ENCODE data around the gene GNPTG.
A peak's percentile ranks its signal among the peaks of the same experiment; 100 is the strongest.
"Not testable (repeated sequence)": the region's sequence is repeated elsewhere in the genome, so short reads cannot be mapped to it uniquely, and the experiment has no call there.

GNPTG gene

GRCh38 chr16:1320097-1320496 is 31.6 kb upstream of the GNPTG start:
- no peak for DNase-seq

DNA sequence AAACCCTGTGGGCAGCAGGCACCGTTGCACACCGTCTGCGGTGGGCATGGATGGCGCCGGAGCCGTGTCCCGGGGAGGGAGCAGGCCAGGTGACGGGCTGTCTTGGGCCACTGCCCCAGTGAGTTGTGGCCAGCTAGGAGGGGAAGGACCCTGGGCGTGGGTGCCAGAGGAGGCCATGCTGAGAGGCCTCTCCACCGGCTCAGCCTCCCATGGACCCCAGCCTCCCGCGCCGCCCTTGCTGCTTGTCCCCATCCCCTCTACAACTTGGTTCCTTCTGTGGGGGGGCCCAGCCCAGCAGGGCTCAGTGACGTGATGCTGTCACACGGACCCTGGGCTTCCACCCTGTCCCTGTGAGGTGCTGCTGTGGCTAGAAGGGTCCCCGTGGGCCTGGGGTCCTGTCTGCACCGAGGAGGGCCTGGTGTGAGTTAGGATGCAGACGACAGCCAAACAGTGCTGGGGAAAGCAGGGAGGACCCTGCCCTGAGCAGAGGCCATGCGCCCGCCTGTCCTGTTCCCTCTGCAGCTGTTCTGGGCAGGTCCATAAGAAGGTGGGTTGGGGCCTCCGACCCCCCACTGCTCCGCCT is 31.0 kb upstream of the GNPTG start:
- no peak for DNase-seq

GRCh38 chr16:1322407-1322806 is 29.3 kb upstream of the GNPTG start:
- no peak for DNase-seq

GRCh38 chr16:1323296-1324239 is 28.2 kb upstream of the GNPTG start:
- DNase-seq = no peak

GRCh38 chr16:1324286-1324826 is 27.4 kb upstream of the GNPTG start:
- DNase-seq = no peak

- DNase-seq = no peak
These were observed 26.5 kb upstream of the GNPTG start for GRCh38 chr16:1325261-1325660.

- no peak for DNase-seq
These were observed 25.9 kb upstream of the GNPTG start for GRCh38 chr16:1325673-1326371.

GRCh38 chr16:1326391-1326790 is 25.3 kb upstream of the GNPTG start:
- DNase-seq = no peak

- no peak for DNase-seq
These were observed 24.6 kb upstream of the GNPTG start for GRCh38 chr16:1326946-1327618.

- DNase-seq = no peak
These were observed 24.1 kb upstream of the GNPTG start for GRCh38 chr16:1327619-1327947.

DNA sequence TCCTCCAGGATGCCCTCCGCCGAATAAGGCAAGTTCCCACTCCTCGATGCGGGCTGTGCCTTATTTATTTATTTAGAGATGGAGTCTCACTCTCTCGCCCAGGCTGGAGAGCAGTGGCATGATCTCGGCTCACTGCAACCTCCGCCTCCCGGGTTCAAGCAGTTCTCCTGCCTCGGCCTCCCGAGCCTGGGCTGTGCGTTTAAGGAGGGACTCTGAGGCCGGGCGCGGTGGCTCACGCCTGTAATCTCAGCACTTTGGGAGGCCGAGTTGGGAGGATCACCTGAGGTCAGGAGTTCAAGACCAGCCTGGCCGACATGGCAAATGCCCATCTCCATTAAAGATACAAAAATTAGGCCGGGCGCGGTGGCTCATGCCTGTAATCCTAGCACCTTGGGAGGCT is 23.6 kb upstream of the GNPTG start:
- DNase-seq = not testable (repeated sequence)

DNA sequence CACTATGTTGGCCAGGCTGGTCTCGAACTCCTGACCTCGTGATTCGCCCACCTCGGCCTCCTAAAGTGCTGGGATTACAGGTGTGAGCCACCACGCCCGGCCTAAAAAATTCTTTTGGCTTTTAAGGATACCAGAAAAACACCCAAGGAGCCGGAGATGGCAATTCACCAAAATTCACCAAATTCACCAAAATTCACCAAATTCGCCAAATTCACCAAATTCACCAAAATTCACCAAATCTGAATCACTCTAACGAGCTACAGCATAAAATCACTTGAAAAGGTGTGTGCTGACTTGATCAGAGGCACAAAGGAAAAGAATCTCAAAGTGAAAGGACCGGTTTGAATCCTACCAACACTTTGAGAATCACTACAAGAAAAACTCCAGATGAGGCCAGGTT is 22.8 kb upstream of the GNPTG start:
- DNase-seq = not testable (repeated sequence)

- DNase-seq = no peak
These were observed 21.3 kb upstream of the GNPTG start for GRCh38 chr16:1330260-1330914.

GRCh38 chr16:1330931-1331711 is 20.6 kb upstream of the GNPTG start:
- DNase-seq = no peak

DNA sequence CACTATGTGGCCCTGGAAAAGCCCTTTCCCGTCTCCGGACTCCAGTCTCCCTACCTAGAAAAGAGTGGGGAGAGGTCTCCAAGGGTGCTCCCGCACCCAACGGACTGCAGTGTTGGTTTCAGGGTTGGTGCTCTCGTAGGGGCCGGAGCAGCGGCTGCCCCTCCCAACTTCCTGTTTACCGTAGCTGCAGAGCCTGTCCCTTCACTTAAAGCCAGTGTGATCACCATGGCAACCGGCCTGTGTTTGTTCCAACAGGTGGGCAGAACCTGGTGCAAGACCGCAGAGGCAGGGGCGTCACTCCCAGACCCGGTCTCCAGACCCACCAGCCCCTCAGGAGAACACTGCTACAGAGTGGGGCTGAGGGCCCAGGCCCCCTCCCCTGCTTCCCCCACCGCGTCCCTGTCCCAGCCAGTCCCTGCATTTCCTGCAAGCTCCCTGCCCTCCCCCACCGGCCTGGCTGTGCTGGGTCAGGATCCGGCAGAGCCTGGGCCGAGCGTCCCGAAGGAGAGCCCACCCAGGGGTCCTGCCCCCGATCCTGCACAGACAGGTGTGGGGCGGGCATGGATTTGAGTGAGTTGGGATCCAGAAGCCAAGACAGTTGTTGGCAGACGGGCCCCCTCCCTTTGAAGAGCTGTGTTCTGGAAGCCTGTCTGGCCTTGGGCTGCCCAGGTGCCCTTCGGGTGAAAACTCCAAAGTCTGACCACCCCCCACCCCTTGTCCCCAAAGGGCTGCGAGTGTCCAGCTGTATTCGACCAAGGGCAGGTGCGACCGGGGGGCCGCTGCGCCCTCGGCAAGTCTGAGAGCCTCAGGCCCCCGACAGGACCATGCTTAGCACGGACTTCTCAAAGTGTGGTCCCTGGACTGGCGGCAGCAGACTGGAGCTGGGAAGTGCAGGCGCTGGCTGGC is 19.8 kb upstream of the GNPTG start:
- DNase-seq = peak; percentile 19

DNA sequence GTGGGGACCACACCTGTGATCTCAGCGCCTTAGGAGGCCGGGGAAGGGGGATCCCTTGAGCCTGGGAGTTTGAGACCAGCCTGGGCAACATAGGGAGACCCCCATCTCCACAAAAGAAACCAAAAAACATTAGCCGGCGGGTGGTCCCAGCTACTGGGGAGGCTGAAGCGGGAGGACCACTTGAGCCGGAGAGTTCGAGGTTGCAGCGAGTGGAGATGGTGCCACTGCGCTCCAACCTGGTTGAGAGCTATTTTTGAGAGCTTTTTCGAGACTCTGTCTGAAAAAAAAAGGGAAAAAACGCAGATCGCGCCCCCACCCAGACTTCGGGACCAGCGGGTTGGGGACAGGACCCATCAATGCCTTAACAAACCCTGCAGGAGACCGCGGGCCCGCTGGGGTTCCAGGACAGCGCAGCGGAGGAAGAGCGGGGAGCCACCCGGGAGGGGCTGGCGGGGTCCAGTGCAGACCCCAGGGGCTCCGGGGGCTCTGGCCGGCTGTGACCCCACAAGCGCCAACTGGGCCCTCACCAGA is 19.0 kb upstream of the GNPTG start:
- no peak for DNase-seq

DNA sequence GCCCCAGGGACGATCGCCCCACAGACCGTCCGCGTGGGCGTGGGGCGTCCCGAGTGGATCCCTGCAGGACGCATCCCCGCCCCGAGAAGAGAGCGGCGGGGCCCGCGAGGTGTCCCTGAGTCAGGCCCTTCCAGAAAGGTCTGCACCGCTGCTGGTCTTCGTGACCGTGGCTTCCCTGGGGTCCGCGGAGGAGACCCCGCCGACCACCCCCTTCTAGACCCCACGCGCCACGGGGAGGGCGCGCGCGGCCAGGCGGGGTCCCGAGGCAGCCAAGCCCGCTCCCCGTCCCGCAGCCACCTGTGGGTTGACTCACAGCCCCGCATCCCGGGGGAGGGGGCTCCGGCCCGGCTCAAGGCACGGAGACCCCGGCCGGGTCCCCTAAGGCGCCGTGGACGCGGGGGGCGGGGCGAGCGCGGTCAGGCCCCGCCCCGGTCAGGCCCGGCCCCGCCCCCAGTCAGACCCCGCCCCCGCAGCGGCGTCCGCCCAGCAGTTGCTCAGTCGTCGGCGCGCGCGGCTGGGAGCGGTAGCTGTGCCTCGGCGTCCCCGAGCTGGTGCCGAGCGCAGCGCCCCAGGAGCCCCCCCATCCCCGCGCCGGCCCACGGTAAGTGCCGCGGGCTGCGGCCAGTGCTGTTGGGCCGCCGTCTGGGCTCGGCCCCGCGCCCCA is 18.4 kb upstream of the GNPTG start, which contains the start of gene BAIAP3:
Gene BAIAP3, plus strand, starts transcription at position 497 of the 664 bp plus-strand sequence. CDS start 4,905 bp downstream, outside the sequence.
- no peak for DNase-seq

DNA sequence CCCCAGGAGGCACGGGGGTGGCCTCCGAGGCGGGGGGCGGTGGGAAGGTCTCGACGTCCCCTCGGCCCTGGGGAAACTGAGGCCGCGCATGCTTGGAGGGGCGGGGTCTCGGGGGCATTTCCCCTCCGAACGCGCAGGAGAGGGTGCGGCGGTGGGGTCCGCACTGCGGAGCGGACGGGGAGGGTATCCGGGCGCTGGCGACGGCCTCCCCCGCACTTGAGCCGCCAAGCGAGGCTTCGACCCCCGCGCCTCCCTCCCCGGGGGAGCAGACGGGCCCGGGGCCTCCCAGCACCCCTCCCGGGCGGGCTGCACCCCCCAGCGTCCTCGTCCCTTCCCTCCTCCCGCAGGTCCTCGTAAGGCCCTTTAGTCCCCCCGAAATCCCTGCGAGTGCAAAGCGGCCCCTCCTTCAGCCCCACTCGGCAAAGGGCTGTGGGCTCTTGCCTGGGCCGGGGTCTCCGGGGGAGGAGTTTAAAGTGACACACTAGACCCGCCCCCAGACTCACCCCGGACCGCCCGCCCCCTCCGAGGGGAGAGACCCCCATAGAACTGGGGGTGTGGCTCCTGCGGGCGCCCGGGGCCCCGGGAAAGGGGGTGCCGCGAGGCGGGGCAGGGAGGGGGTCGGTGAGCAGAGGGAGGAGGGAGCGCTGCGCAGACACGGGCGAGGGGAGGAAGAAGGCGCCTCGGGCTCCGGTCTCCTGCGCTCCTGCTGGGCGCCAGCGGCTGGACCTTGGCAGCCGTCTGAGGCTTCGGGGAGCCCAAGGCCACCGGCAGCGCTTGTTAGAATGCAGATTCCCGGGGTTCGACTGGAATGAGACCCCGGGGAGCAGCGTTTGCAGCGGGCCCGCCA is 17.7 kb upstream of the GNPTG start:
- no peak for DNase-seq

- no peak for DNase-seq
These were observed 17.0 kb upstream of the GNPTG start for GRCh38 chr16:1334739-1335138.
